H9 (cell line): ENCODE data around the gene LYPD5. TPM values are rescaled to one million over a fixed set of nuclear protein-coding genes. Genes with fewer than 3 reads are reported as not detected.

Experiments
- DNase-seq: peaks from one replicate; pipeline ENCODE4 v3.0.0-alpha.2; 2017
- H2AFZ ChIP-seq: one replicate; pipeline ENCODE4 v1.6.1; 2013; ENCODE audit warnings: mild to moderate bottlenecking, low read length, control low read depth, moderate library complexity
- H2AK5ac ChIP-seq: 2 replicates; pipeline ENCODE4 v1.6.1; 2013; ENCODE audit warnings: low read length, control low read depth, mixed read lengths; ENCODE audit not compliant: insufficient read length
- H2BK120ac ChIP-seq: one replicate; pipeline ENCODE4 v1.6.1; 2013; ENCODE audit warnings: low read depth, mild to moderate bottlenecking, low read length, control low read depth, inconsistent platforms; ENCODE audit not compliant: poor library complexity, severe bottlenecking
- H2BK12ac ChIP-seq: 2 replicates; pipeline ENCODE4 v1.6.1; 2013; ENCODE audit warnings: low read length, control low read depth, mixed read lengths, low read depth; ENCODE audit not compliant: insufficient read length
- H2BK15ac ChIP-seq: 2 replicates; pipeline ENCODE4 v1.6.1; 2013; ENCODE audit warnings: low read depth, low read length, control low read depth
- H2BK20ac ChIP-seq: one replicate; pipeline ENCODE4 v1.6.1; 2013; ENCODE audit warnings: low read depth, mild to moderate bottlenecking, low read length, control low read depth, inconsistent platforms; ENCODE audit not compliant: poor library complexity, severe bottlenecking
- H2BK5ac ChIP-seq: 2 replicates; pipeline ENCODE4 v1.6.1; 2013; ENCODE audit warnings: low read length, control low read depth, mixed read lengths; ENCODE audit not compliant: insufficient read length
- H3K14ac ChIP-seq: 2 replicates; pipeline ENCODE4 v1.6.1; 2013; ENCODE audit warnings: low read length, control low read depth; ENCODE audit not compliant: insufficient read depth
- H3K18ac ChIP-seq: 2 replicates; pipeline ENCODE4 v1.6.1; 2013; ENCODE audit warnings: low read depth, mild to moderate bottlenecking, mixed read lengths, low read length, control low read depth; ENCODE audit not compliant: insufficient read length
- H3K23ac ChIP-seq: 2 replicates; pipeline ENCODE4 v1.6.1; 2013; ENCODE audit warnings: low read length, control low read depth, mixed read lengths, low read depth; ENCODE audit not compliant: insufficient read length
- H3K23me2 ChIP-seq: 2 replicates; pipeline ENCODE4 v1.6.1; 2013; ENCODE audit warnings: low read depth, mild to moderate bottlenecking, mixed read lengths, low read length, control low read depth; ENCODE audit not compliant: insufficient read length, poor library complexity, severe bottlenecking
- H3K27ac ChIP-seq: 2 replicates; pipeline ENCODE4 v1.5.1; 2013; ENCODE audit warnings: low read length, control low read depth, mixed read lengths, low read depth; ENCODE audit not compliant: insufficient read length
- H3K27me3 ChIP-seq: 2 replicates; pipeline ENCODE4 v1.6.1; 2013; ENCODE audit warnings: low read length, control low read depth, inconsistent platforms; ENCODE audit not compliant: insufficient read depth
- H3K4ac ChIP-seq: 2 replicates; pipeline ENCODE4 v1.6.1; 2013; ENCODE audit warnings: low read depth, mild to moderate bottlenecking, control low read depth, inconsistent platforms, low read length, moderate library complexity
- H3K4me1 ChIP-seq: 2 replicates; pipeline ENCODE4 v1.6.1; 2013; ENCODE audit warnings: low read length, control low read depth, inconsistent platforms; ENCODE audit not compliant: insufficient read depth
- H3K4me2 ChIP-seq: 2 replicates; pipeline ENCODE4 v1.6.1; 2013; ENCODE audit warnings: low read length, control low read depth, mixed read lengths; ENCODE audit not compliant: insufficient read length, insufficient read depth
- H3K56ac ChIP-seq: 2 replicates; pipeline ENCODE4 v1.6.1; 2013; ENCODE audit warnings: low read depth, mild to moderate bottlenecking, mixed read lengths, low read length, control low read depth; ENCODE audit not compliant: insufficient read length
- H3K79me1 ChIP-seq: 2 replicates; pipeline ENCODE4 v1.6.1; 2013; ENCODE audit warnings: low read depth, mild to moderate bottlenecking, moderate library complexity, low read length, control low read depth, inconsistent platforms; ENCODE audit not compliant: insufficient read depth, poor library complexity, severe bottlenecking
- H3K79me2 ChIP-seq: 2 replicates; pipeline ENCODE4 v1.6.1; 2013; ENCODE audit warnings: low read length, control low read depth, inconsistent platforms; ENCODE audit not compliant: insufficient read depth
- H3K9ac ChIP-seq: 2 replicates; pipeline ENCODE4 v1.6.1; 2013; ENCODE audit warnings: low read length, control low read depth, mixed read lengths; ENCODE audit not compliant: insufficient read length; ENCODE audit errors: extremely low read depth
- H3K9me3 ChIP-seq: one replicate; pipeline ENCODE4 v1.6.1; 2013; ENCODE audit warnings: low read depth, low read length, inconsistent platforms; ENCODE audit not compliant: control insufficient read depth
- H3T11ph ChIP-seq: one replicate; pipeline ENCODE4 v1.6.1; 2013; ENCODE audit warnings: mild to moderate bottlenecking, low read length, control low read depth, inconsistent platforms
- H4K20me1 ChIP-seq: one replicate; pipeline ENCODE4 v1.6.1; 2013; ENCODE audit not compliant: control insufficient read depth, insufficient read length, insufficient read depth
- H4K5ac ChIP-seq: 2 replicates; pipeline ENCODE4 v1.6.1; 2013; ENCODE audit warnings: low read depth, mild to moderate bottlenecking, mixed read lengths, low read length, control low read depth; ENCODE audit not compliant: insufficient read length
- H4K8ac ChIP-seq: replicated peaks from 2 replicates; pipeline ENCODE4 v1.6.1; 2013; ENCODE audit warnings: low read length, control low read depth, mixed read lengths, low read depth; ENCODE audit not compliant: insufficient read length
- H4K91ac ChIP-seq: 2 replicates; pipeline ENCODE4 v1.6.1; 2013; ENCODE audit warnings: low read depth, mild to moderate bottlenecking, moderate library complexity, mixed read lengths, low read length, control low read depth; ENCODE audit not compliant: insufficient read length
- H3K27ac Mint-ChIP-seq, 3 experiments: 2 replicates in 2 of 3; 3 replicates in 1 of 3; pipeline ENCODE4 v1.8.0; 2020 to 2021; ENCODE audit warnings: mixed read lengths in 3 of 3, mild to moderate bottlenecking in 1 of 3, moderate library complexity in 1 of 3
- H3K27me3 Mint-ChIP-seq: 2 replicates; pipeline ENCODE4 v1.8.0; 2021; ENCODE audit warnings: low read depth, mild to moderate bottlenecking, moderate library complexity, mixed read lengths
- H3K36me3 Mint-ChIP-seq, 3 experiments: 2 replicates in 2 of 3; 3 replicates in 1 of 3; pipeline ENCODE4 v1.8.0; 2020 to 2021; ENCODE audit warnings: low read depth in 3 of 3, mixed read lengths in 3 of 3; ENCODE audit not compliant: insufficient read depth in 1 of 3
- H3K4me1 Mint-ChIP-seq, 2 experiments: 2 replicates each; pipeline ENCODE4 v1.8.0; 2020; ENCODE audit warnings: mixed read lengths in 2 of 2
- H3K4me3 Mint-ChIP-seq, 2 experiments: 2 replicates in 1 of 2; 3 replicates in 1 of 2; pipeline ENCODE4 v1.8.0; 2020 to 2021; ENCODE audit warnings: mild to moderate bottlenecking in 2 of 2, mixed read lengths in 2 of 2, moderate library complexity in 1 of 2
- H3K9me3 Mint-ChIP-seq, 2 experiments: 2 replicates in 1 of 2; 3 replicates in 1 of 2; pipeline ENCODE4 v1.8.0; 2020; ENCODE audit warnings: mild to moderate bottlenecking in 2 of 2, mixed read lengths in 2 of 2, moderate library complexity in 1 of 2
- WGBS: extraction: QIAGEN DNeasy Blood & Tissue Kit; methylation state at CpG from one replicate; pipeline ENCODE4 v1.1.7; 2013; ENCODE audit warnings: missing lambda C conversion rate, low lambda C conversion rate, mixed read lengths; ENCODE audit not compliant: insufficient read length; ENCODE audit errors: extremely low coverage; 5-methylcytosine and 5-hydroxymethylcytosine counted together
- total RNA-seq: library from RNA; stranded (reverse); gene quantifications from 2 replicates; pipeline ENCODE4 v1.2.1, GENCODE V29; 2021
- TF ChIP-seq, protein P1 (sequence below): fragments of 200-600 bp; sonication (generic); conservative IDR thresholded peaks from 3 replicates; pipeline ENCODE4 v1.8.0; 2021; ENCODE audit warnings: antibody characterized with exemption, mild to moderate bottlenecking

The LYPD5 gene
- total RNA-seq, 1 experiment from 2014 or later, result 0.50 TPM

DNA sequence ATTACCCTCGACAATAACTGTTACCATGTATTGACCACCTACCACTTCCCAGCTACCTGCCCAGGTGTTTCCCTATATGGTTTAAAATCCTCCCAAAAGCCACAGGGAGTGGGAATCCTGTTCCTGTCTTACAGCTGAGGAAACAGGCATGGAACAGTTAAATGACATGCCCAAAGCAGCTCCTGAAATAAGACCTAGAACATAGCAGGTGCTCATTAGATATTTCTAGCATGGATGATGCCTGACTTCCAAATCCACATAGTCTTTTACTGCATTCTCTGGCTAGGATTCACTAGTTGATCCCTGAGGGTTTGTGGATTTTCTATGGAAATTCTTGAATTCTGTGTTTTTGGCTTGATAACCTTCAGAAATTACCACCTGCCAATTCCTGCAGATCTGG is 34.4 kb downstream of the LYPD5 start:
- H3K4me1 Mint-ChIP-seq, result peaks cover 12 to 19% of the 10 kb centered on the region in 2 experiments
- no peak overlapping the region for H2BK12ac ChIP-seq
- no peak overlapping the region for H2BK15ac ChIP-seq
- H3K4me1 ChIP-seq, result no peaks in the 10 kb centered on the region; the same call in 1 of the 2 replicates
- H3K23me2 ChIP-seq, result no peaks in the 10 kb centered on the region
- no peak overlapping the region for H3K18ac ChIP-seq
- no peak overlapping the region for H3K27ac ChIP-seq
- TF ChIP-seq, protein P1, sequence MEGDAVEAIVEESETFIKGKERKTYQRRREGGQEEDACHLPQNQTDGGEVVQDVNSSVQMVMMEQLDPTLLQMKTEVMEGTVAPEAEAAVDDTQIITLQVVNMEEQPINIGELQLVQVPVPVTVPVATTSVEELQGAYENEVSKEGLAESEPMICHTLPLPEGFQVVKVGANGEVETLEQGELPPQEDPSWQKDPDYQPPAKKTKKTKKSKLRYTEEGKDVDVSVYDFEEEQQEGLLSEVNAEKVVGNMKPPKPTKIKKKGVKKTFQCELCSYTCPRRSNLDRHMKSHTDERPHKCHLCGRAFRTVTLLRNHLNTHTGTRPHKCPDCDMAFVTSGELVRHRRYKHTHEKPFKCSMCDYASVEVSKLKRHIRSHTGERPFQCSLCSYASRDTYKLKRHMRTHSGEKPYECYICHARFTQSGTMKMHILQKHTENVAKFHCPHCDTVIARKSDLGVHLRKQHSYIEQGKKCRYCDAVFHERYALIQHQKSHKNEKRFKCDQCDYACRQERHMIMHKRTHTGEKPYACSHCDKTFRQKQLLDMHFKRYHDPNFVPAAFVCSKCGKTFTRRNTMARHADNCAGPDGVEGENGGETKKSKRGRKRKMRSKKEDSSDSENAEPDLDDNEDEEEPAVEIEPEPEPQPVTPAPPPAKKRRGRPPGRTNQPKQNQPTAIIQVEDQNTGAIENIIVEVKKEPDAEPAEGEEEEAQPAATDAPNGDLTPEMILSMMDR, result no peak
- H3K36me3 Mint-ChIP-seq, result no peaks in the 10 kb centered on the region; a peak in 1 of 7 replicates
- H4K91ac ChIP-seq, result no peak overlapping the region
- H2BK20ac ChIP-seq, result no peak overlapping the region
- peaks cover 3% of the 10 kb centered on the region; the same call in 1 of the 2 replicates for H3K27me3 ChIP-seq
- no peak overlapping the region for H3K9ac ChIP-seq
- no peak overlapping the region for H3K4me2 ChIP-seq
- H3K79me2 ChIP-seq, result no peaks in the 10 kb centered on the region
- H4K5ac ChIP-seq, result no peak overlapping the region
- H3K27me3 Mint-ChIP-seq, result peaks cover 44% of the 10 kb centered on the region
- H3K56ac ChIP-seq, result no peak overlapping the region
- no peak overlapping the region for H3K4ac ChIP-seq
- H2AK5ac ChIP-seq, result no peak overlapping the region
- H4K8ac ChIP-seq, result no peak overlapping the region
- H2BK120ac ChIP-seq, result no peak overlapping the region
- H3K27ac Mint-ChIP-seq, result no peak overlapping the region
- H3K23ac ChIP-seq, result no peak overlapping the region
- no peak overlapping the region for H2BK5ac ChIP-seq
- no CpG with 5 or more reads among the region's 1 CpG for WGBS
- no peak overlapping the region for H3T11ph ChIP-seq
- no peaks in the 10 kb centered on the region for H4K20me1 ChIP-seq
- H3K79me1 ChIP-seq, result no peaks in the 10 kb centered on the region
- H3K14ac ChIP-seq, result no peak overlapping the region
- H3K9me3 ChIP-seq, result no peaks in the 10 kb centered on the region
- no peaks in the 10 kb centered on the region for H3K9me3 Mint-ChIP-seq
- H3K4me3 Mint-ChIP-seq, result no peak overlapping the region
- no peak overlapping the region for H2AFZ ChIP-seq
- DNase-seq, result no peak
